AG04449 (cell line): Measurements from ENCODE around the gene NDUFS1.

ENCODE experiments used
- CTCF ChIA-PET: fragments of 350-600 bp; formaldehyde crosslinking; extraction: SDS; loops from one replicate; lab custom pipeline; 2021; ENCODE audit warnings: antibody characterized with exemption; lab: Yijun Ruan, JAX
- POLR2A ChIA-PET: fragments of 400-600, 350-600 bp; formaldehyde crosslinking; extraction: SDS; loops from one replicate; lab custom pipeline; 2020; ENCODE audit warnings: antibody characterized with exemption, inconsistent platforms; lab: Yijun Ruan, JAX
- DNase-seq: peaks from one replicate; pipeline ENCODE4 v3.0.0-alpha.2; 2010; ENCODE audit warnings: low read depth, low spot score
- H3K4me3 ChIP-seq: 2 replicates; pipeline ENCODE4 v1.5.1; 2011; ENCODE audit warnings: low read depth, mild to moderate bottlenecking, control low read depth, low read length
- TF ChIP-seq, protein P1 (sequence below): IDR thresholded peaks from one replicate; pipeline ENCODE4 v1.5.1; 2011; ENCODE audit warnings: mild to moderate bottlenecking, moderate library complexity, low read length, control low read depth, inconsistent platforms; ENCODE audit not compliant: insufficient read depth; ENCODE audit errors: missing control alignments

The NDUFS1 gene

GRCh38 chr2:206086716-206087350 lies 72.4 kb downstream of the NDUFS1 start:
- DNase-seq: no peak
- H3K4me3 ChIP-seq: peak overlapping the region; percentile 72
- TF ChIP-seq, protein P1, sequence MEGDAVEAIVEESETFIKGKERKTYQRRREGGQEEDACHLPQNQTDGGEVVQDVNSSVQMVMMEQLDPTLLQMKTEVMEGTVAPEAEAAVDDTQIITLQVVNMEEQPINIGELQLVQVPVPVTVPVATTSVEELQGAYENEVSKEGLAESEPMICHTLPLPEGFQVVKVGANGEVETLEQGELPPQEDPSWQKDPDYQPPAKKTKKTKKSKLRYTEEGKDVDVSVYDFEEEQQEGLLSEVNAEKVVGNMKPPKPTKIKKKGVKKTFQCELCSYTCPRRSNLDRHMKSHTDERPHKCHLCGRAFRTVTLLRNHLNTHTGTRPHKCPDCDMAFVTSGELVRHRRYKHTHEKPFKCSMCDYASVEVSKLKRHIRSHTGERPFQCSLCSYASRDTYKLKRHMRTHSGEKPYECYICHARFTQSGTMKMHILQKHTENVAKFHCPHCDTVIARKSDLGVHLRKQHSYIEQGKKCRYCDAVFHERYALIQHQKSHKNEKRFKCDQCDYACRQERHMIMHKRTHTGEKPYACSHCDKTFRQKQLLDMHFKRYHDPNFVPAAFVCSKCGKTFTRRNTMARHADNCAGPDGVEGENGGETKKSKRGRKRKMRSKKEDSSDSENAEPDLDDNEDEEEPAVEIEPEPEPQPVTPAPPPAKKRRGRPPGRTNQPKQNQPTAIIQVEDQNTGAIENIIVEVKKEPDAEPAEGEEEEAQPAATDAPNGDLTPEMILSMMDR: no peak
- POLR2A ChIA-PET: no interaction called here
- CTCF ChIA-PET: interaction anchor here (0.8 to 1.7 kb wide), 7 partner anchors 9 to 74 kb away, joined by 3 to 6 read pairs (median 3); no protein-coding TSS in a partner anchor

GRCh38 chr2:206085742-206086445 lies 73.3 kb downstream of the NDUFS1 start, which contains the start of gene INO80D:
Gene INO80D, minus strand, starts transcription at chr2:206086174. Its CDS starts 23,158 bp downstream, at chr2:206063016.
- TF ChIP-seq, protein P1: peak; percentile 68
- peak within 1 kb of the TSS; percentile 72 for H3K4me3 ChIP-seq
- CTCF ChIA-PET: interaction anchor here (0.8 to 1.7 kb wide), 6 partner anchors 10 to 75 kb away, joined by 3 to 6 read pairs (median 3); no protein-coding TSS in a partner anchor
- DNase-seq: no peak
- POLR2A ChIA-PET: interaction anchor here (1.3 kb wide), 1 partner anchor 10 kb away, joined by 4 read pairs; no protein-coding TSS in a partner anchor

GRCh38 chr2:206084870-206085741 lies 74.1 kb downstream of the NDUFS1 start:
- H3K4me3 ChIP-seq: peak overlapping the region; percentile 72
- no peak for DNase-seq
- TF ChIP-seq, protein P1: no peak
- CTCF ChIA-PET: interaction anchor here (0.8 to 1.3 kb wide), 3 partner anchors 21 to 76 kb away, joined by 3 read pairs; no protein-coding TSS in a partner anchor
- POLR2A ChIA-PET: interaction anchor here (1.3 kb wide), 1 partner anchor 11 kb away, joined by 4 read pairs; no protein-coding TSS in a partner anchor

- CTCF ChIA-PET: interaction anchor here (0.8 to 0.9 kb wide), 2 partner anchors 10 to 77 kb away, joined by 3 read pairs; no protein-coding TSS in a partner anchor
- peak overlapping the region; percentile 72 for H3K4me3 ChIP-seq
- DNase-seq: no peak
- TF ChIP-seq, protein P1: no peak
- POLR2A ChIA-PET: interaction anchor here (0.8 kb wide), 1 partner anchor 73 kb away, joined by 3 read pairs; no protein-coding TSS in a partner anchor
These were observed 74.8 kb downstream of the NDUFS1 start for GRCh38 chr2:206084439-206084869.

DNA sequence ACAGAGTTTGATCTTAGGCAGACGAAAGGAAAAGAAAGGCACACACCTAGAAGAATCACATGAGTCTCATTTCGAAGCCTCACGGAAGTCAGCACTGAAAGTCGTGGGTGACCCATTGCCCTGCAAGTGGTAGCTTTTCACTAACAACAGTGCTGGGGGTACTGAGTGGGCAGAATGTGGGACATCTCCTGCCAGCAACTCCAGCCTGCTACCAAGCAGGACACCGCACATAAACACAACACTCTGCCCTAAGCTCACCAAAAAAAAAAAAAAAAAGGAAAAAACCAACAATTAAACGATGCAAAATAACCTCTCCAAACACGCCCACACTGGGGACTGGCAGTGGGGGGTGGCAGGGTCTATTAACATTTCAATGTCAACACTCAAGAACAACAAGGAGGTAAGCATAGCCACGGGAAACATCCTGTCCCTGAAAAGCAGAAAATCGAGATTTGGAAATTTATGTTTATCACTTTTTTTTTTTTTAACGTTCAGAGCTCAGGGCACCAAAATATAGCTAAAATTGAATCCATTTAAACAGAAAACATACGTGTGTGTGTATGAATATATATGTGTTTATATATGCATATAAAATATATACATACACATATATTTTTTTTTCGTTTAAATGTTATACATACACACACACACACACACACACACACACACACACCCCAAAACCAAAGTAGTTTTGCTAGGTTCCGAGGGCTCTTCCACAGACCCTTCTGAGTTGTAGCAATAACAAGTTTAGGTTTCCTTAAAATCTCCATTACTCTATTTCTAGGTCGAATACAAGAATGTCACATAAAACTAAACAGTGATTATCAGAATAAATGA lies 75.4 kb downstream of the NDUFS1 start:
- ChIA-PET POLR2A (interaction anchor here (0.8 kb wide), 1 partner anchor 73 kb away, joined by 3 read pairs; no protein-coding TSS in a partner anchor), CTCF (interaction anchor here (0.9 kb wide), 1 partner anchor 11 kb away, joined by 3 read pairs; no protein-coding TSS in a partner anchor)
- TF ChIP-seq, protein P1: no peak
- no peak for DNase-seq
- H3K4me3 ChIP-seq: peak overlapping the region; percentile 72
